IPS DF 6.9 (cell line): ENCODE results near the gene CACNA1D.
"Not testable (repeated sequence)": the region's sequence is repeated elsewhere in the genome, so short reads cannot be mapped to it uniquely, and the experiment has no call there.

Source experiments
- DNase-seq: peaks from one replicate; pipeline ENCODE4 v3.0.0-alpha.2; 2013; ENCODE audit warnings: low read depth, low spot score
- H3K27ac ChIP-seq: one replicate; pipeline ENCODE4 v1.5.1; 2013; ENCODE audit warnings: low read length, control low read depth
- H3K27me3 ChIP-seq: 2 replicates; pipeline ENCODE4 v1.6.1; 2013; ENCODE audit warnings: mild to moderate bottlenecking, low read length; ENCODE audit not compliant: control insufficient read depth, insufficient read depth
- H3K36me3 ChIP-seq: 2 replicates; pipeline ENCODE4 v1.6.1; 2013; ENCODE audit warnings: low read length; ENCODE audit not compliant: control insufficient read depth, insufficient read depth
- H3K4me1 ChIP-seq: 2 replicates; pipeline ENCODE4 v1.6.1; 2013; ENCODE audit warnings: low read length; ENCODE audit not compliant: control insufficient read depth, insufficient read depth
- H3K4me3 ChIP-seq: 2 replicates; pipeline ENCODE4 v1.5.1; 2013; ENCODE audit warnings: mild to moderate bottlenecking, low read length
- H3K9me3 ChIP-seq: 2 replicates; pipeline ENCODE4 v1.6.1; 2013; ENCODE audit warnings: low read length, inconsistent platforms; ENCODE audit not compliant: control insufficient read depth, insufficient read depth
- WGBS: extraction: QIAGEN DNeasy Blood & Tissue Kit; methylation state at CpG from one replicate; pipeline ENCODE4 v1.1.7; 2013; ENCODE audit warnings: mixed read lengths, missing lambda C conversion rate; ENCODE audit not compliant: insufficient read length, insufficient coverage; 5-methylcytosine and 5-hydroxymethylcytosine counted together

Gene CACNA1D

DNA sequence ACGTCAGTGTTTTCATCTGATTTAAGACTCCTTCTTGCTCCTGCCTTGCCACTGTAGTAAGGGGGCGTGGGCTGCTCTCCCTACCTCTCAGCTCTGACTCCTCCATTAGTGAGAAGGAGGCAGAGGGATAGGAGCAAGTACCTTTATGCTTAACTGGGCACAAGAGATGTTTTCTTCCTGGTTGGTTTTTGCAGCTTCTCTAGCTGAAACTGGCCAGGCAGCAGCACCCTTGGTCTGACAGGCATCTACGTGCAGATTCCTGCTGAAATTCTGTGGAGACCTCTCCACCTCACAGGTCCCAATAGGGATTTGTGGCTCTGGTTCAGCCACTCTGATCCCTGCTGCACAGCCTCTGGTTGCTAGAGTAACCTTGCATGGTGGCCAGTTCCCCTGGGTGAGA, 132.5 kb downstream of the CACNA1D start:
- no peaks in the 10 kb centered on the region for H3K9me3 ChIP-seq
- no peak overlapping the region for H3K4me3 ChIP-seq
- H3K27ac ChIP-seq: no peak overlapping the region
- whole genome bisulfite sequencing: no CpG with 5 or more reads among the region's 3 CpGs
- H3K4me1 ChIP-seq: no peaks in the 10 kb centered on the region
- DNase-seq: no peak
- H3K27me3 ChIP-seq: no peaks in the 10 kb centered on the region
- no peaks in the 10 kb centered on the region for H3K36me3 ChIP-seq

DNA sequence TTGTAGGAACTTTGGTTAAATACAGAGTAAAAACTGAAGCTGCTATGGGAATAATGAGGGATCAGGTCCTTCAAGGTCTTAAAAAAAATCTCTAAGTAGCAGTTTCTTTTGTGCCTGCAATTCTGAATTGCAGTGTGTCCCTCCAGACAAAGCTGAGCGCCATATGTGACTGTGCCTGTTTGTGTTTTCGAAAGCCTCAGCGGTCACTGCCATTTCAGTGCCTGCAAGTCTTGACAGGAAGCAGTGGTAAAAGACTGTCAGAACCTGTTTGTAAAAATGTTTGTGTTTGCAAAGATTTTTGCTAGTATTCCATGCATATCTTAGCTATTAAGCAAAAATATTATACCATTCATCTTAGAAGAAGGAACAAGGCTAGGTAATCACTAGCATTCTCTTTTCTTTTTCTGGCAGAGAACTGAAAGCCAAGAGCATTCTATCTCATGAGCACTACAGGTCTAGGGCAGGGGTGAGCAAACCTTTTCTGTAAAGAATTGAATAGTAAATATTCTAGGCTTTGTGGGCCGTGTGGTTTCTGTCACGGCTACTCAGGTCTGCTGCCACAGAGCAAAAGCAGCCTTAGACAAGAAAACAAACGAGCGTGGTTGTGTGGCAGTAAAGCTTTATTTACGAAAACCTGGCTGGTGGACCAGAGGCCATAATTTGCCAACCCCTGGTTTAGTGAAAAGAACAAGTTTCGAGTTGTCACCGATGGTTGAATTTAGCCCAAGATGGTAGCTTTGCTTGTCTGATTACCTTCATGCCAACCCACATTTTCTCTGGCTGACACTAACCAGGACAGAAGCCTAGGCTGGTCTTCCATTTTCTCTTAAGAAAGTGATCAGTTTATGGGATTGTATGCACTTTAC, 134.4 kb downstream of the CACNA1D start:
- no CpG with 5 or more reads among the region's 10 CpGs for WGBS
- no peaks in the 10 kb centered on the region for H3K27me3 ChIP-seq
- no peak for DNase-seq
- H3K4me1 ChIP-seq: no peaks in the 10 kb centered on the region
- no peaks in the 10 kb centered on the region for H3K36me3 ChIP-seq
- no peak overlapping the region for H3K27ac ChIP-seq
- no peaks in the 10 kb centered on the region for H3K9me3 ChIP-seq
- H3K4me3 ChIP-seq: no peak overlapping the region

DNA sequence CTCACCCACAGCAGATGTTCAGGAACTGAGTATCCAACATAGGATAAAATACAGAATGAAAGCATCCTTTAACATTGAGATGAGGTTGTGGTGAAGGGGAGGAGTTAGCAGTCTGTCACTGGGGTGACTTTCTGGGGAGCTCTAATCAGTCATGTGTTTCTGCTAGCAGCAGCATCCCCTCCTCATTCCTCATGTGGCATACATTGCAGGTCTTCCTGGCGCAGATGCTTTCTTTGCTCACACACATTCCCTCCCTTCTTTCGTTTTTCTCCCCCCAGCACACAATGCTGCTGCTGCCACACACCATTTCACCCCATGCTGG, 135.0 kb downstream of the CACNA1D start:
- Histone ChIP-seq H3K4me1 (no peaks in the 10 kb centered on the region), H3K27ac (no peak overlapping the region), H3K4me3 (no peak overlapping the region), H3K9me3 (no peaks in the 10 kb centered on the region), H3K27me3 (no peaks in the 10 kb centered on the region), H3K36me3 (no peaks in the 10 kb centered on the region)
- no peak for DNase-seq
- no CpG with 5 or more reads among the region's 2 CpGs for WGBS

DNA sequence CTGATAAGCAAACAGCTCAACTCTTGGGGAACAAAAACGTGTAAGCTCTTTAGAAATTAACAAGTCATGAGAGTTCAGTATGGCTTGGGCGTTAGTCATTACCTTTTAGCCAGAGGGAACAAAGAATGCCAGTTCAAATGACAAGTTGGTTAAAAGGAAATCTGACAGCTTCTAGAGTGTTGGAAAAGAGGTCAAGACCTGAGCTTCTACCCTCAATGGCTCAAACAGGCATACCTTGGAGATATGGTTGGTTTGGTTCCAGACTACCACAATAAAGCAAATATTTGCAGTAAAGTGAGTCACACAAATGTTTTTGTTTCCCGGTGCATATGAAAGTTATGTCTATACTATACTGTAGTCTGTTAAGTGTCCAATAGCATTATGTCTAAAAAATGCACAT, 136.1 kb downstream of the CACNA1D start:
- no peak for DNase-seq
- no peak overlapping the region for H3K27ac ChIP-seq
- H3K4me1 ChIP-seq: no peaks in the 10 kb centered on the region
- H3K4me3 ChIP-seq: no peak overlapping the region
- H3K36me3 ChIP-seq: no peaks in the 10 kb centered on the region
- no peaks in the 10 kb centered on the region for H3K27me3 ChIP-seq
- H3K9me3 ChIP-seq: no peaks in the 10 kb centered on the region
- WGBS: no CpG with 5 or more reads among the region's 3 CpGs

DNA sequence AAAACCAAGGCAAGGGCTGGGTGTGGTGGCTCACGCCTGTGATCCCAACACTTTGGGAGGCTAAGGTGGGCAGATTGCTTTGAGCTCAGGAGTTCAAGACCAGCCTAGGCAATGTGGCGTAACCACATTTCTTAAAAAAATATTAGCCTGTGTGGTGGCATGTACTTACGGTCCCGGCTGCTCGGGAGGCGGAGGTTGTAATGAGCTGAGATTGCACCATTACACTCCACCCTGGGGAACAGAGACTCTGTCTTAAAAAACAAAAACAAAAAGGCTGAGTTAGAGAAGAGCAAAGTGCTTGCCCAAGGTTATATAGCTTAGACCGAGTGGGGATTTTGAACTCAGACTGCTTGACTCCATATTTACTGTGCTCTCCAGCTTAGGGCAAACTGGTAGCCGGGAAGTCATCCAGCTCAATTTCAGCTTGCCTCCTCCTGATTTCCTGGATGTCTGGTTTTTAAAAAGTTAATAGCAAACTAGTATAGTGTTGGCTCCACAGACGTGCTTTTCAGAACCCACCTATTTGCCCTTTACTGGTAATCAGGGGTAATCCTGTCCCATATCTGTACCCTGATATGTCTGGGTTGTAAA, 138.9 kb downstream of the CACNA1D start:
- no peak for DNase-seq
- H3K9me3 ChIP-seq: no peaks in the 10 kb centered on the region
- no peaks in the 10 kb centered on the region for H3K4me1 ChIP-seq
- H3K4me3 ChIP-seq: no peak overlapping the region
- H3K36me3 ChIP-seq: no peaks in the 10 kb centered on the region
- no peaks in the 10 kb centered on the region for H3K27me3 ChIP-seq
- WGBS: no CpG with 5 or more reads among the region's 9 CpGs
- no peak overlapping the region for H3K27ac ChIP-seq

DNA sequence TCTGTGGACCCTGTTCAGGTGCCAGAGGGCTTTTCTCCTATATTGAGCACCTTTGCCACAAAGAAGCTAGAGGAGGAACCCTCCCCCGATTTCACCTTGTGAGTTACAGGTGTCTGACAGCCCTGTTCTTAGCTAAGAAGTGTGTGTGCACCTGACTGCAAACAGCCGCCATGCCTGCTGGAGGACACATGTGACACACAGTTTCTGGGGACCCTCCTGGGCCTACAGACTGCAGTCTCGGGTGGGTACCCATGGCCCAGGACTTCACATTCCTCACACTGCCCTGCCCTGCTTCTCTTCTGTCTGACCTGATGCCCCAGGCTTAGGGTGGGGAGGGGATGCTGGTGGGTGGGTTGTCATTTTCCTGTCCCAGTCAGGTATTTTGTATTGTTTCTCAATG, 140.6 kb downstream of the CACNA1D start:
- Histone ChIP-seq H3K4me1 (no peaks in the 10 kb centered on the region), H3K4me3 (no peak overlapping the region), H3K9me3 (no peaks in the 10 kb centered on the region), H3K36me3 (no peaks in the 10 kb centered on the region), H3K27ac (no peak overlapping the region), H3K27me3 (no peaks in the 10 kb centered on the region)
- DNase-seq: no peak
- WGBS: no CpG with 5 or more reads among the region's 3 CpGs

DNA sequence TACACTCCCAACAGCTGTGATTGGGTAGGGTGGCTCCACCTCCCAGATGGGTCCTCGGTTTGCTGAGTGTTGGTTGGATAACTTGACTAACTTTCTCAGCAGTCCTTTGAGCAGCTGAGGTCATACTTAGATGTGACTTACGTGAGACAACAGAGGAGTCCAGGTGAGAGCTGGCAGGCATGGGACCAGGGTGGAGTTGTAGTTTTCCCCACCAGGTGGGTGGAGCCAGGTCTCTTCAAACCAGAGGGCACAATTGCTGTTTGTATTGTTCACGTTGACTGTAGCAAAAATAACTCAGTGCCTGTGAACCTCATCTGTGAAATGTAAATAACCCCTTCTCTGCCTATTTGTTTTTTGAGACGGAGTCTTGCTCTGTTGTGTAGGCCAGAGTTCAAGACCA, 144.4 kb downstream of the CACNA1D start:
- not testable (repeated sequence) for DNase-seq

DNA sequence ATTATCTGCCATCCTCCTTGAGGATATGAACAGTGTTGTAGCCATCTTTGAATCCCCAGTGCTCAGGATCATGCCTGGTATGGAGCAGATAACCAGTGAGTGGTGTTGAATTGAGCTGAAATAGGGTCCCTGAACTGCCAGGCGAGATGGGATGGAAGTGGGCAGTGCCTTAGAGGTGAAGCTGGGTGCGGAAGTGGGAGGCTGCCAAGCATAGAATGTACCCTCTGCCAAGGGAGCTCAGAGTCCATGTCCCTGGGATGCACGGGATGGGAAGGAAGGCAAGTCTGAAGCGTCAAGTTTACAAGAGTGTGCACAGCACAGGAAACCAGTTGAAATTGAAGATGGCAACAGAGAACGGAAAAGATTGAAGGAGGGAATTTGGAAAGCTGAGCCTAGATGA, 147.0 kb downstream of the CACNA1D start:
- WGBS: no CpG with 5 or more reads among the region's 5 CpGs
- no peaks in the 10 kb centered on the region for H3K4me1 ChIP-seq
- H3K36me3 ChIP-seq: no peaks in the 10 kb centered on the region
- no peaks in the 10 kb centered on the region for H3K27me3 ChIP-seq
- DNase-seq: no peak
- no peaks in the 10 kb centered on the region for H3K9me3 ChIP-seq
- no peak overlapping the region for H3K4me3 ChIP-seq
- no peak overlapping the region for H3K27ac ChIP-seq

More for the DNA sequence above, 144.4 kb downstream of the CACNA1D start:
- not testable (repeated sequence) for H3K27ac ChIP-seq, H3K27me3 ChIP-seq, H3K9me3 ChIP-seq, H3K36me3 ChIP-seq, H3K4me3 ChIP-seq, H3K4me1 ChIP-seq
- no CpG with 5 or more reads among the region's 4 CpGs for WGBS

DNA sequence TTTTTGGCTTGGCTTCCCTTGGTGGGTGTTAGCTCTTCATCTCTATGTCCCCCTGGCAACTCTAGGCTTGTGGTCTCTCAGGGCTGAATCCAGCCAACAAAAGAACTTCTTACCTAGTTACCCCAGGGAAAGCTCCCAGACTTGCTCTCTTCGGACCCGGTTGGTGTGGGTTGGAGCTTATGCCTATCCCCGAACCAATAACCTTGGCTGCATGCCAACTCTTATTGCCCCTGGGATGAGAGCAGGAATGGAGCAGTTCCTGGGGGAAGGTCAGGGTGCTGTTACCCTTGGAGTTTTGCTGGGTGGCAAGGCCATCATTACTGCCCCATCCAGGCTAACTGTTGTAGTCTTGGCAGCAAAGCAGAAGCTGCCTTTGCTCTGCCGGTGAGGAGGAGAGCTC, 147.8 kb downstream of the CACNA1D start:
- no peak overlapping the region for H3K27ac ChIP-seq
- no peaks in the 10 kb centered on the region for H3K36me3 ChIP-seq
- no peaks in the 10 kb centered on the region for H3K27me3 ChIP-seq
- DNase-seq: no peak
- no peak overlapping the region for H3K4me3 ChIP-seq
- no peaks in the 10 kb centered on the region for H3K9me3 ChIP-seq
- WGBS: no CpG with 5 or more reads among the region's 4 CpGs
- H3K4me1 ChIP-seq: no peaks in the 10 kb centered on the region

DNA sequence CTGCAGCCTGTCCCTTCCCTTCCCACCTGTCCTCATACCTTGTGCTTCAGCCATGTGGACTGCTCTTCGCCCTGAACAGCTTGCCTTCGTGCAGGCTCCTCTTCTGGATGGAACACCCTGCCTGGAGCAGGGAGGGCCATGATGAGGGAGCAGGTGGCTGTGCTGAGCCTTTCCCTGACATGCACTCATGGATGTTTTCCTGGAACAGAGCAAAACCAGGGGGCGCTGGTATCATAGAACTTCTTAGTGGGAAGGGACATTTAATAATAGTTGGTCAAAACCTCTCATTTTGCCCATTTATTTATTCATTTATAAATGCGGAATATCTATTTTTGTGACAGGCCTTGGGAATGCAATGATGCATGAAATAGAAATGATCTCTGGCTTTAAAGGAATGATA, 149.3 kb downstream of the CACNA1D start:
- no peak for DNase-seq
- Histone ChIP-seq H3K9me3 (no peaks in the 10 kb centered on the region), H3K36me3 (no peaks in the 10 kb centered on the region), H3K4me3 (no peak overlapping the region), H3K27ac (no peak overlapping the region), H3K4me1 (no peaks in the 10 kb centered on the region), H3K27me3 (no peaks in the 10 kb centered on the region)
- no CpG with 5 or more reads among the region's 4 CpGs for WGBS

DNA sequence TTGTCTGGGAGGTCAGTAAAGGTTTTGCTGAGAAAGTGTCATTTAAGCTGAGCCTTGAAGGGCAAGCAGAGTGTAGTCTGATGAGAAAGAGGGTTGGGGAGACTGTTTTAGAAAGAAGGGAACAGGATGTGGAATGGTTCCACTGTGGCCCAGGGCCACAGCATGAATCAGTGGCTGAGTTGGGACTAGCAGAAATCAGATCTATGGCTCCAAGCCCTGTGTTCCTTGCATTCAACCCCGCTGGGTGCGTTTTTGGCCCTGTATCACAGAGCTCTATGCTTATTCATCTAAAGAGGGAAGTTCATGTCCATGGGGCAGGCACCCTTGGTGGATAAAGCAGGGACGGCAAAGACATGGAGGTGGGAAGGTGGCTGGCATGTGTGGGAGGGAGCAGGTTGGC, 151.3 kb downstream of the CACNA1D start:
- no peaks in the 10 kb centered on the region for H3K27me3 ChIP-seq
- H3K27ac ChIP-seq: no peak overlapping the region
- H3K4me3 ChIP-seq: no peak overlapping the region
- H3K9me3 ChIP-seq: no peaks in the 10 kb centered on the region
- DNase-seq: no peak
- WGBS: no CpG with 5 or more reads among the region's 3 CpGs
- H3K36me3 ChIP-seq: no peaks in the 10 kb centered on the region
- H3K4me1 ChIP-seq: no peaks in the 10 kb centered on the region
